Sigmoid colon (tissue), 4 donors: ENCODE measurements around the gene ESR1.

Experiments used
- CTCF ChIP-seq, 4 experiments: fragments of 450-650 bp in 3 of 4; fragments of 200-600 bp in 1 of 4; IDR thresholded peaks; one replicate each; pipeline ENCODE4 v1.5.1; 2016 to 2019; ENCODE audit warnings: antibody characterized with exemption in 4 of 4, mild to moderate bottlenecking in 3 of 4, moderate library complexity in 2 of 4
- EP300 ChIP-seq, 4 donors: sonication (generic); formaldehyde crosslinking; IDR thresholded peaks; one replicate each; pipeline ENCODE4 v1.6.1; 2017; ENCODE audit warnings: antibody characterized with exemption in 4 of 4
- POLR2A ChIP-seq, 2 donors: fragments of 450-650 bp; IDR thresholded peaks; one replicate each; pipeline ENCODE4 v1.6.1; 2016; ENCODE audit warnings: antibody characterized with exemption in 2 of 2, mild to moderate bottlenecking in 2 of 2, moderate library complexity in 2 of 2
- POLR2AphosphoS5 ChIP-seq, 4 donors: sonication (generic); formaldehyde crosslinking; IDR thresholded peaks; one replicate each; pipeline ENCODE4 v1.6.1; 2017; ENCODE audit warnings: antibody characterized with exemption in 4 of 4

GRCh38 chr6:152054441-152054840, 247.0 kb downstream of the ESR1 start:
- no peak for TF ChIP-seq CTCF (IDR thresholded peaks at IDR 0.05)
- TF ChIP-seq EP300 (IDR thresholded peaks at IDR 0.05): no peak
- TF ChIP-seq POLR2A (IDR thresholded peaks at IDR 0.05): no peak
- no peak for TF ChIP-seq POLR2AphosphoS5 (IDR thresholded peaks at IDR 0.05)
